ENCODE results near the gene BIRC6.

BIRC6 gene

DNA sequence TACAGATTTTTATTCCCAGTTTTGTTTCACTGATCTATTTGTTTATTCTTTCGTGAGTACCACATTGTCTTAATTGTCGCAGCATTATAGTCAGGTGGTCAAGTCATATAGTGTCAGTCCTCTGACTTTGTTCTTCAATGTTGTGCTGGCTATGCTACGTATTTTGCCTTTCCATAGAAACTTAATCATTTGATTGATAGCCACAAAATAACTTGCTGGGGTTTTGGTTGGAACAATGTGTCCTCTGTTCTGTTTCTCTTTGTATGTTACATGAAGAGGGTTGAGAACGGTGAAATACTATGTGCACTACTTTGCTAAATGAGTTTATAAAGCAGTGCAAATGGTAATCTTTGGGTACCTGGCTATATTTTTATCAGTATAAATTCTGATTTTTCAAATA, 206.1 kb downstream of the BIRC6 start:
- no peaks in the 10 kb centered on the region for H3K4me1 ChIP-seq (ENCODE audit: control insufficient read depth, insufficient read depth, low read length)
- H3K27ac ChIP-seq (ENCODE audit: low read depth, low read length), result no peak overlapping the region
- H3K9me3 ChIP-seq (ENCODE audit: control insufficient read depth, insufficient read depth, low read depth, low read length), result peaks cover 5% of the 10 kb centered on the region; the same call in 1 of the 2 replicates
- peaks cover 18% of the 10 kb centered on the region for H3K36me3 ChIP-seq (ENCODE audit: control insufficient read depth, insufficient read depth, low read length)
- no peak overlapping the region for H3K4me3 ChIP-seq (ENCODE audit: low read depth, low read length)
- no peak overlapping the region for H3K9ac ChIP-seq (ENCODE audit: low read length)
- H3K27me3 ChIP-seq (ENCODE audit: control insufficient read depth, insufficient read depth, low read length), result no peaks in the 10 kb centered on the region

DNA sequence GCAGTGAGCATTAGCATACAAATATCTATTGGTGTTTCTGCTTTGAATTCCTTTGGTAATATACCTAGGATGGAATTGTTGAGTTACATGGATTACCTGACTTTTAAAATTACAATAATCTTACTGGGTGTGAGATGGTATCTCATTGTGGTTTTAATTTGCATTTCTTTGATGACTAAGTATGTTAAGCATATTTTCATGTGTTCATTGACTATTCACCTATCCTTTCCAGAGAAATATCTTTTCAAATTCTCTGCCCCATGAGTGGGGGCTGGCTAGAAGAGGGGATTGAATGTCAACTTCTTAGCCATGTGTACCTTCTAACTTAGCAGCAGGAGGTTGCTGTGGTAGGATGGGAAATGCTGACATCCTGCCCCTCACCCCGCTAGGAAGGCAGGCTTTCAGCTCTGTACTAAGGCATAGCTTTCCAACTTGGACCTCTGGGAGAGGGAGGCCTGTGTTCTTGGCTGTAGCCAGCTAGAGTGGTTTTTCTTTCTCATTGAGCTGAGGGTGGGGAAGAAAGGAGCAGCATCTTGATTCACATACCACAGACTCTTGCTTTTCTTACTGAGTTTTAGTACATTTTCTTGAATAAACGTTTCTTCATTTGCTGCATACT, 207.7 kb downstream of the BIRC6 start:
- Histone ChIP-seq H3K4me1 (ENCODE audit: control insufficient read depth, insufficient read depth, low read length) (no peaks in the 10 kb centered on the region), H3K9ac (ENCODE audit: low read length) (no peak overlapping the region), H3K27me3 (ENCODE audit: control insufficient read depth, insufficient read depth, low read length) (no peaks in the 10 kb centered on the region), H3K27ac (ENCODE audit: low read depth, low read length) (no peak overlapping the region), H3K36me3 (ENCODE audit: control insufficient read depth, insufficient read depth, low read length) (peaks cover 11% of the 10 kb centered on the region; the same call in 1 of the 2 replicates), H3K9me3 (ENCODE audit: control insufficient read depth, insufficient read depth, low read depth, low read length) (peaks cover 5% of the 10 kb centered on the region; the same call in 1 of the 2 replicates), H3K4me3 (ENCODE audit: low read depth, low read length) (no peak overlapping the region)

DNA sequence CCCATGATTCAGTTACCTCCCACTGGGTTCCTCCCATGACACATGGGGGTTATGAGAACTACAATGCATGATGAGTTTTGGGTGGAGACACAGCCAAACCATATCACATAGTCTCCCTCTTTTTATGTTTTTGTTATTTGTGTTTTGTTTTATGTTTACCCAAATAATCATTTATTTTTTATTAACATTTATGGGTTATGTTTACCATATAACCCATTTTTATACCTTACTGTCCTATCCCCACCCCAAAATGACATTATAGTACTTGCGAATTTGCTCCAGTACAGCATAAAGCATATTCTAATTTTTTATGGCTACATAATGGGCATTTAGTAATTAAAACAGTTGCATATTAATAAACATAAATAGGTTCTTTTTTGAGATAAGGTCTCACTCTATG, 209.1 kb downstream of the BIRC6 start:
- H3K4me1 ChIP-seq (ENCODE audit: control insufficient read depth, insufficient read depth, low read length), result no peaks in the 10 kb centered on the region
- H3K9me3 ChIP-seq (ENCODE audit: control insufficient read depth, insufficient read depth, low read depth, low read length), result peaks cover 5% of the 10 kb centered on the region; the same call in 1 of the 2 replicates
- H3K36me3 ChIP-seq (ENCODE audit: control insufficient read depth, insufficient read depth, low read length), result peaks cover 11% of the 10 kb centered on the region; the same call in 1 of the 2 replicates
- no peak overlapping the region for H3K4me3 ChIP-seq (ENCODE audit: low read depth, low read length)
- no peak overlapping the region for H3K27ac ChIP-seq (ENCODE audit: low read depth, low read length)
- H3K27me3 ChIP-seq (ENCODE audit: control insufficient read depth, insufficient read depth, low read length), result no peaks in the 10 kb centered on the region
- no peak overlapping the region for H3K9ac ChIP-seq (ENCODE audit: low read length)

DNA sequence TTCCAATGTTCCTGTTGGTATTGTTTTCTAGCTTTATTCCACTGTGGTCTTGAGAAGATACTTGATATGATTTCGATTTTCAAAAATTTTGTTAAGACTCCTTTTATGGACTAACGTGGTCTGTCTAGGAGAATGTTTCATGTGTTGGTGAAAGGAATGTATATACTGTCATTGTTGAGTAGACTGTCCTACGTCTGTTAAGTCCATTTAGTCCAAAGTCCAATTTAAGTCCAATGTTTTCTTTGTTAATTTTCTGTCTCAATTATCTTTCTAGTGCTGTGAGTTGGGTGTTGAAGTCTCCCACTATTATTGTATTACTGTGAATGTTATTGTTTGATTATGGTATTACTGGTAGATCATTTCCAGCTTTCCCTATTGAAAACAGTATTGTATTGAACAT, 215.2 kb downstream of the BIRC6 start:
- Histone ChIP-seq H3K4me1 (ENCODE audit: control insufficient read depth, insufficient read depth, low read length) (no peaks in the 10 kb centered on the region), H3K9ac (ENCODE audit: low read length) (no peak overlapping the region), H3K36me3 (ENCODE audit: control insufficient read depth, insufficient read depth, low read length) (peaks cover 19% of the 10 kb centered on the region), H3K4me3 (ENCODE audit: low read depth, low read length) (no peak overlapping the region), H3K9me3 (ENCODE audit: control insufficient read depth, insufficient read depth, low read depth, low read length) (no peaks in the 10 kb centered on the region), H3K27ac (ENCODE audit: low read depth, low read length) (no peak overlapping the region), H3K27me3 (ENCODE audit: control insufficient read depth, insufficient read depth, low read length) (no peaks in the 10 kb centered on the region)

DNA sequence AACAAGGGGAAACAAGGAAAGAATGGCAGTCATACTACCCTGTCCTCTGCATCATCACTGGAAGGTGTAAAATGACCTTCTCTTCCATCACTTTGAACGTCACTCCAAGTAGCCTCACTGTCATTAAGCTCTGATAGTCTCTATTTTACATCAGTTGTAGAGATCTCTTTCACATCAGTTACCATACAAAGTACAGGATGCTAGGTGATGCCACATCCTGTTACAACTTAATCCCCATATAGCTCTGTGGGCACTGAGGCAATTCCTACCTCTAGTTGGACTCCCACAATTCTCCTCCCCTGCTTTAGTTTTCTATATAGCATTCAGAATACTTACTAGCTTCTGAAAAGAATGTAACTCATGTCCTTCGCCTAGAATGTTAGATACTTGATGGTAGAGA, 215.9 kb downstream of the BIRC6 start:
- no peak overlapping the region for H3K9ac ChIP-seq (ENCODE audit: low read length)
- no peaks in the 10 kb centered on the region for H3K27me3 ChIP-seq (ENCODE audit: control insufficient read depth, insufficient read depth, low read length)
- H3K27ac ChIP-seq (ENCODE audit: low read depth, low read length), result no peak overlapping the region
- no peaks in the 10 kb centered on the region for H3K4me1 ChIP-seq (ENCODE audit: control insufficient read depth, insufficient read depth, low read length)
- H3K9me3 ChIP-seq (ENCODE audit: control insufficient read depth, insufficient read depth, low read depth, low read length), result no peaks in the 10 kb centered on the region
- H3K4me3 ChIP-seq (ENCODE audit: low read depth, low read length), result no peak overlapping the region
- peaks cover 12% of the 10 kb centered on the region for H3K36me3 ChIP-seq (ENCODE audit: control insufficient read depth, insufficient read depth, low read length)

DNA sequence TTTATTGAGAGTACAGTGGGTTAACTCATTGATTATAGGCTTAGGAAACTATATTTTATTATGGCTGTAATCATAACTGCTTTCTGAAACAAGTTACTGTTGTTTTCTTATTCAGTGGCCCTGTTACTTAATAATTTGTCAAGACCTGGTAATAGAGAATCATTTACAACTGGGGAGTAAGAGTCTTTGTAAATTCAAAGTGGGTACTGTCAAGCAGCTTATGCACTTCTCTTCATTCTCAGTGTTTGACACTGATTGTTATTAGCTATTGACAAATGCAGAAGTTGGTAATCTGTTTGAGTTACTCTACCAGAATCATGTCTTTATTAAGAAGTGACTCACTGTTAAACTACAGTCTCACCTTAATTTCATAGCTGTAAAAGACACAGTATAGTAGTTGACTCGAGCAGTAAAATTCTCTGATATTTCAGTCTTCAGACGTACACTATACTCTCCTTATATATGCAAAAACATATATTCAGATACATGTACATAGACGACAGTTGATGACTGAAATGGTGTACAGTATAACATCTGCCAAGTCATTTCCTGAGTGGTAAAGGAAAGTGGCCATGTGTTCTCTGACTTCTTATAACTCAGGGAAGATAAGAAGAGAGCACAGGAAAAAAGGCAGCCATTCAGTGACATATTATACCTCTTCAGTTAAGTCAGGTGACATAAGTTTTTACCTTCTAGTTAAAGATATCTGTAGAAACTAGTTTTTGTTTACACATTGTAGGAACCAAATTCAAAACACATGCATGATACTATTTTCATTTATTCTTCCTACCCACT, 235.0 kb downstream of the BIRC6 start:
- Histone ChIP-seq H3K9me3 (ENCODE audit: control insufficient read depth, insufficient read depth, low read depth, low read length) (no peaks in the 10 kb centered on the region), H3K9ac (ENCODE audit: low read length) (no peak overlapping the region), H3K4me3 (ENCODE audit: low read depth, low read length) (no peak overlapping the region), H3K27ac (ENCODE audit: low read depth, low read length) (no peak overlapping the region), H3K4me1 (ENCODE audit: control insufficient read depth, insufficient read depth, low read length) (no peaks in the 10 kb centered on the region), H3K36me3 (ENCODE audit: control insufficient read depth, insufficient read depth, low read length) (peaks cover 15% of the 10 kb centered on the region; the same call in 1 of the 2 replicates), H3K27me3 (ENCODE audit: control insufficient read depth, insufficient read depth, low read length) (no peaks in the 10 kb centered on the region)

DNA sequence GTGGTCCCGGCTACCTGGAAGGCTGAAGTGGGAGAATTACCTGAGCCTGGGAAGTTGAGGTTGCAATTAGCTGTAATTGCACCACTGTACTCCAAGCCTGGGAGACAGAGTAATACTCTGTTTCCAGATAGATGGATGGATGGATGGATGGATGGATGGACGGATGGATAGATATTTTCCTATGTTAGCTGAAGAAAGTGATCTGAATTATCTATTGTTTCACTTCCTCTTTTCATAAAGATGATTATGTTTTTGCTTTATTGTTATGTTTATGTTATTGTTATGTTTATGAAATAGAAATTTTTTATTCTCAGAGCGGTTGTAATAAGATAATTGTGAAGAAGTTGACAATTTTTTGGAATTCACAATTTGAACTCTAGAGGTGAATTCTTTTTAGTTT, 237.8 kb downstream of the BIRC6 start:
- Histone ChIP-seq H3K4me1 (ENCODE audit: control insufficient read depth, insufficient read depth, low read length) (no peaks in the 10 kb centered on the region), H3K9me3 (ENCODE audit: control insufficient read depth, insufficient read depth, low read depth, low read length) (no peaks in the 10 kb centered on the region), H3K27ac (ENCODE audit: low read depth, low read length) (no peak overlapping the region)

DNA sequence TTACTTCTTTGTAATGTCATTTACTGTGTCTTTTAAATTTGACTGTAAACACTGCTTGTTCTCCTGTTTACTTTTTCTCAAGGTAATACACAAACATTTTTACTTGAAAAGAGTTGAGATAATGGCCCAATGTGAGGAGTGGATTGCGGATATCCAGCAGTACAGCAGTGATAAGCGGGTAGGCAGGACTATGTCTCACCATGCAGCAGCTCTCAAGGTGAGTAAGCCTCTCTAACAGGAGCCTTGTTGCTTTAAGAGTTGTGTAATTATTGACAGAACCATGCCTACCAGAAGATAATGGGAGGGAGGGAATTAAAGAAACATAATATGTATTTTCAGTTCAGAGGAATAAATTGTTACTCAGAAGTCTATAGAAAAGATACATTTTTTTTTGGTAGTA, 254.5 kb downstream of the BIRC6 start:
- H3K4me1 ChIP-seq (ENCODE audit: control insufficient read depth, insufficient read depth, low read length), result no peaks in the 10 kb centered on the region
- H3K9ac ChIP-seq (ENCODE audit: low read length), result no peak overlapping the region
- no peak overlapping the region for H3K27ac ChIP-seq (ENCODE audit: low read depth, low read length)
- no peaks in the 10 kb centered on the region for H3K27me3 ChIP-seq (ENCODE audit: control insufficient read depth, insufficient read depth, low read length)
- peaks cover 52% of the 10 kb centered on the region for H3K36me3 ChIP-seq (ENCODE audit: control insufficient read depth, insufficient read depth, low read length)
- no peaks in the 10 kb centered on the region for H3K9me3 ChIP-seq (ENCODE audit: control insufficient read depth, insufficient read depth, low read depth, low read length)
- no peak overlapping the region for H3K4me3 ChIP-seq (ENCODE audit: low read depth, low read length)

More for the DNA sequence above, 237.8 kb downstream of the BIRC6 start:
- Histone ChIP-seq H3K4me3 (ENCODE audit: low read depth, low read length) (no peak overlapping the region), H3K27me3 (ENCODE audit: control insufficient read depth, insufficient read depth, low read length) (no peaks in the 10 kb centered on the region), H3K9ac (ENCODE audit: low read length) (no peak overlapping the region), H3K36me3 (ENCODE audit: control insufficient read depth, insufficient read depth, low read length) (peaks cover 24% of the 10 kb centered on the region)

DNA sequence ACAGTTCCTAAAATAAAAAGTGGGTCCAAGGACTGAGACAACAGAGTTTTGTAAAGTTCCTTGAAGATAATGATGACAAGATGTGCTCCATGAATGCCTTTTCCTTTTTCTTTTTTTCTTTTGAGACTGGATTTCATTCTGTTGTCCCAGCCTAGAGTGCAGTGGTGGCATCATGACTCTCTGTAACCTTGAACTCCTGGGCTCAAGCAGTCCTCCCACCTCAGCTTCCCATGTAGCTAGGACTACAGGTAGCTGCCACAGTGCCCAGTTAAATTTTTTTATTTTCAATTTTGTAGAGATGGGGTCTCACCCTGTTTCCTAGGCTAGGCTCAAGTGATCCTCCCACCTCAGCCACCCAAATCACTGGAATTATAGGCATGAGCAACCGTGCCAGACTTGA, 254.9 kb downstream of the BIRC6 start:
- H3K9me3 ChIP-seq (ENCODE audit: control insufficient read depth, insufficient read depth, low read depth, low read length), result no peaks in the 10 kb centered on the region
- H3K36me3 ChIP-seq (ENCODE audit: control insufficient read depth, insufficient read depth, low read length), result peaks cover 55% of the 10 kb centered on the region
- H3K9ac ChIP-seq (ENCODE audit: low read length), result no peak overlapping the region
- no peaks in the 10 kb centered on the region for H3K4me1 ChIP-seq (ENCODE audit: control insufficient read depth, insufficient read depth, low read length)
- H3K27ac ChIP-seq (ENCODE audit: low read depth, low read length), result no peak overlapping the region
- H3K27me3 ChIP-seq (ENCODE audit: control insufficient read depth, insufficient read depth, low read length), result no peaks in the 10 kb centered on the region
- no peak overlapping the region for H3K4me3 ChIP-seq (ENCODE audit: low read depth, low read length)

DNA sequence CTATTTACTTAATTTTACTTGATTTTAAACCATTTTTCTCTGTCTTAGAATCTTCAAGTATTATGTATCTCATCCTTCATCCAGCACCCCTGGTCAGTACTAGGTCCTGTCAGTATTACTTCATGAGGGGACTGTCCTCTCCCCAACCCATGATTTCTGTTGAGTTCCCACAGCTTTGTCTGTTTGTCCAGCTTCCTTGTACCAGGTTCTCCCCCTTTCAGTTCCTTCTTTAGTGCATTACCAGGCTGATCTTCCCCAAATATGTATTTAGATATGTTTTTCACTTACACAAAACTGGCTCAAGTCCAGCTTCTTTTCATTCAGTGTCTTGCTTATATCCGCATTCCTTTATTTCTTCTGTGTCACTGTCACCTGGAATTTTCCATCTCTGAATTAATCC, 257.3 kb downstream of the BIRC6 start:
- H3K36me3 ChIP-seq (ENCODE audit: control insufficient read depth, insufficient read depth, low read length), result peaks cover 56% of the 10 kb centered on the region
- H3K27ac ChIP-seq (ENCODE audit: low read depth, low read length), result no peak overlapping the region

DNA sequence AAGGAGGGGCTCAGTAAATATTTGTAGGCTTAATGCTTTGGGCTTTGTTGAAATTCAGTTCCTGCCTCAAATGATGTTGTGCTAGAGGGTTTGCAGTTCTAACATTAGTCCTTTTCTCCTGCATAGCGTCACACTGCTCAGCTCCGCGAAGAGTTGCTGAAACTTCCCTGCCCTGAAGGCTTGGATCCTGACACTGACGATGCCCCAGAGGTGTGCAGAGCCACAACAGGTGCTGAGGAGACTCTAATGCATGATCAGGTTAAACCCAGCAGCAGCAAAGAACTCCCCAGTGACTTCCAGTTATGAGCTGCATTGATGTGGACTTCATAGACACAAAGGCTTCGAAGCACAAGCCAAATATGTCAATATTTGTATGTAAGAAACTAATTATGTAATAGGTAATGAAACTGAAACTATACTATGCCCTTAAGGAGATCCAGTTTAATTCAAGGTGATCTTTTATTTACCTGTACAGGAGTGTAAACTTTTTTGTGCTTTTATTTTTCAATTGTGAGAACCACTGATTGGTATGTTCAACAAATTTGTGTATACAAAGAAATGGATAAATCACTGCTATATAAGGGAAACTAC, 260.9 kb downstream of the BIRC6 start:
- H3K27ac ChIP-seq (ENCODE audit: low read depth, low read length), result no peak overlapping the region

More for the DNA sequence above, 257.3 kb downstream of the BIRC6 start:
- H3K27me3 ChIP-seq (ENCODE audit: control insufficient read depth, insufficient read depth, low read length), result no peaks in the 10 kb centered on the region
- H3K4me3 ChIP-seq (ENCODE audit: low read depth, low read length), result no peak overlapping the region
- H3K9ac ChIP-seq (ENCODE audit: low read length), result no peak overlapping the region
- no peaks in the 10 kb centered on the region for H3K4me1 ChIP-seq (ENCODE audit: control insufficient read depth, insufficient read depth, low read length)
- no peaks in the 10 kb centered on the region for H3K9me3 ChIP-seq (ENCODE audit: control insufficient read depth, insufficient read depth, low read depth, low read length)

More for the DNA sequence above, 260.9 kb downstream of the BIRC6 start:
- no peak overlapping the region for H3K9ac ChIP-seq (ENCODE audit: low read length)
- no peaks in the 10 kb centered on the region for H3K27me3 ChIP-seq (ENCODE audit: control insufficient read depth, insufficient read depth, low read length)
- peaks cover 46% of the 10 kb centered on the region for H3K36me3 ChIP-seq (ENCODE audit: control insufficient read depth, insufficient read depth, low read length)
- no peaks in the 10 kb centered on the region for H3K9me3 ChIP-seq (ENCODE audit: control insufficient read depth, insufficient read depth, low read depth, low read length)
- no peak overlapping the region for H3K4me3 ChIP-seq (ENCODE audit: low read depth, low read length)
- no peaks in the 10 kb centered on the region for H3K4me1 ChIP-seq (ENCODE audit: control insufficient read depth, insufficient read depth, low read length)
